Aorta (tissue), 5 donors: ENCODE results near the gene SNRNP25. TPM values are rescaled to one million over a fixed set of nuclear protein-coding genes. Genes with fewer than 3 reads are reported as not detected.

Experiments used
- ATAC-seq: fragments of 200-7000 bp; cut with Tn5 transposase; one replicate; pipeline ENCODE4 v1.9.1; 2022; ENCODE audit warnings: moderate library complexity; ENCODE audit not compliant: low FRiP score
- DNase-seq, 2 donors: peaks; one replicate each; pipeline ENCODE4 v3.0.0-alpha.2; 2020
- H3K27ac ChIP-seq, 2 donors: one replicate each; pipeline ENCODE4 v1.5.1; 2013; ENCODE audit warnings: low read length in 2 of 2, mild to moderate bottlenecking in 2 of 2, moderate library complexity in 2 of 2, control low read depth in 1 of 2, inconsistent platforms in 1 of 2, low read depth in 1 of 2
- H3K27me3 ChIP-seq, 2 donors: one replicate each; pipeline ENCODE4 v1.6.1; 2013; ENCODE audit warnings: control low read depth in 1 of 2, low read length in 1 of 2, mild to moderate bottlenecking in 1 of 2, moderate library complexity in 1 of 2; ENCODE audit not compliant: insufficient read depth in 2 of 2, control insufficient read depth in 1 of 2
- H3K36me3 ChIP-seq, 2 donors: one replicate each; pipeline ENCODE4 v1.6.1; 2013; ENCODE audit warnings: control low read depth in 1 of 2, low read length in 1 of 2, mild to moderate bottlenecking in 1 of 2; ENCODE audit not compliant: insufficient read depth in 2 of 2, control insufficient read depth in 1 of 2
- H3K4me1 ChIP-seq, 2 donors: one replicate each; pipeline ENCODE4 v1.6.1; 2013; ENCODE audit warnings: low read length in 2 of 2, control low read depth in 1 of 2, mild to moderate bottlenecking in 1 of 2, moderate library complexity in 1 of 2; ENCODE audit not compliant: insufficient read depth in 2 of 2, control insufficient read depth in 1 of 2
- H3K4me3 ChIP-seq, 2 donors: one replicate each; pipeline ENCODE4 v1.5.1; 2013; ENCODE audit warnings: low read length in 2 of 2, control low read depth in 1 of 2, mild to moderate bottlenecking in 1 of 2
- H3K9me3 ChIP-seq: one replicate; pipeline ENCODE4 v1.6.1; 2013; ENCODE audit warnings: mild to moderate bottlenecking, low read length; ENCODE audit not compliant: control insufficient read depth
- WGBS, 2 donors: extraction: QIAGEN DNeasy Blood & Tissue Kit; methylation state at CpG; one replicate each; pipeline ENCODE4 v1.1.7; 2013; 5-methylcytosine and 5-hydroxymethylcytosine counted together
- intact Hi-C, 2 donors: fragments of 100-400 bp; cut with DNase I; formaldehyde crosslinking; loops; one replicate each; pipeline versions ENCODE4 v1.14.2 to v1.15.0; 2022
- polyA plus RNA-seq, 2 donors: library from polyadenylated mRNA; stranded (reverse); fragments of 200-250 nt; gene quantifications; one replicate each; pipeline ENCODE4 v1.2.3, GENCODE V29; 2013
- total RNA-seq, 2 donors: library from RNA; stranded (reverse); fragmentation: NEBNext Ultra II Directional; extraction: Animal tissue kit (Norgen Biotek cat#: 25700); gene quantifications; one replicate each; pipeline ENCODE4 v1.2.1, GENCODE V29; 2021
- donor health status: healthy with polysubstance abuse.
- donor health status: Bipolar disorder and iron deficiency.
- donor health status: DM: no; HTN: no; CAD: no.
- donor health status: DM: no; HTN: no; CAD: no.
- donor health status: DM: yes; HTN: yes; CAD: no.

Gene SNRNP25
- total and polyA plus RNA-seq, 4 donors: 10.7 to 32.2 (median 14.8) TPM

- Histone ChIP-seq H3K4me1 (no peaks in the 10 kb centered on the region), H3K27ac (no peak overlapping the region), H3K36me3 (peaks cover 0 to 10% of the 10 kb centered on the region in 2 donors), H3K4me3 (no peak overlapping the region), H3K9me3 (no peaks in the 10 kb centered on the region), H3K27me3 (no peaks in the 10 kb centered on the region)
- DNase-seq (peak; percentile 88 to 95), ATAC-seq (peak; percentile 81)
- WGBS, 2 donors: 16 to 17% methylated on average over 17 of the region's 17 CpGs
- intact Hi-C loops: loop anchor here (1.0 kb wide), 2 partner anchors 31 to 32 kb away; no protein-coding TSS in a partner anchor
Observed at GRCh38 chr16:65745-66144, 12.1 kb downstream of the SNRNP25 start.

DNA sequence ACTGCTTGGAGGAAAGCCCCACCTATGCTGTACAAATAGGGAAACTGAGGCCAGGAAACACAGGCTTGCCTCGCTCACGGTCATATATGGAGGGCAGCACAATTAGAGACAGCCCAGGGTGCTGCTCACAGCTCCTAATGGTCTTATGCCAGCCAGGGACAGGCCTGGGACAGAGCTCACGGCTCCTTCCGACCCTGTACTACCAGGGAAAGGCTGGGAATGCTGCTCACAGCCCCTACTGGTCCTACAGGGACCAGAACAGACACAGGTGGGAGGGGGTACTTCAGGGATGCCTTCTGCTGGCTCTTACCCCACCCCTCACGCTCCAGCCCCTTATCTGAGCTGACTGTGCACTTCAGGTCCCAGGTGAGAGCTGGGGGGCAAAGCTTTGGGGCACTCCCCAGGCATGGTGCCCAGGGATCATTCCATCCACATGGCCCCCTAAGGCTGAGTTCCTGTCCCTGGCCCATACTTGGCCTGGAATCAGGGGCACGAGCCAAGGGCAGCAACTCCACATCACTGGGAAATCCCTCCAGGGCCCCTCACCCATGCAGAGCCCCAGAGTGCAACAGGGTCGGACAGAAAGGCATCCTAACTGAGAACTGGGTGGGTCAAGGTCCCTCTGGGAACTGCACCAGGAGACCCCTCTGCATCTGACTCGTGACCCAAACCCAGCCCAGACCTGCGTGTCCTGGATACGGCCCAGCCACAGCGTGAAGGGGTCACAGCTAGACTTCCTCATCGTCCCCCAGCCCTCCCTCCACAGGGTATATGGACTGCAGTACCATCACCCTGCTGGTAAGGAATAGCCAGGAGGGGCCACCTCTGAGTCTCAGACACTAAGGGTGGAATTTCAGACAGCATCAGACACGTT is 12.9 kb downstream of the SNRNP25 start:
- Histone ChIP-seq H3K4me1 (no peaks in the 10 kb centered on the region), H3K9me3 (no peaks in the 10 kb centered on the region), H3K27ac (no peak overlapping the region), H3K4me3 (no peak overlapping the region), H3K36me3 (peaks cover 0 to 10% of the 10 kb centered on the region in 2 donors), H3K27me3 (no peaks in the 10 kb centered on the region)
- no peak for ATAC-seq
- intact Hi-C loops: no loop called here
- WGBS, 2 donors: 44 to 51% methylated on average over 12 to 13 of the region's 13 CpGs
- DNase-seq: peak in 1 of 2 donors; percentile 44

- ATAC-seq (no peak), DNase-seq (peak in 1 of 2 donors; percentile 46)
- no peak overlapping the region for H3K27ac ChIP-seq
- intact Hi-C loops: no loop called here
- H3K36me3 ChIP-seq: peaks cover 0 to 7% of the 10 kb centered on the region in 2 donors
- H3K4me1 ChIP-seq: no peaks in the 10 kb centered on the region
- WGBS, 2 donors: 56 to 65% methylated on average over 10 of the region's 10 CpGs
- no peak overlapping the region for H3K4me3 ChIP-seq
- H3K27me3 ChIP-seq: no peaks in the 10 kb centered on the region
- no peaks in the 10 kb centered on the region for H3K9me3 ChIP-seq
Observed at GRCh38 chr16:67183-67791, 13.7 kb downstream of the SNRNP25 start.

GRCh38 chr16:67884-68789 is 14.5 kb downstream of the SNRNP25 start:
- intact Hi-C loops: no loop called here
- DNase-seq (peak in 1 of 2 donors; percentile 38), ATAC-seq (no peak)
- H3K27ac ChIP-seq: no peak overlapping the region
- no peaks in the 10 kb centered on the region for H3K4me1 ChIP-seq
- no peak overlapping the region for H3K4me3 ChIP-seq
- 72 to 77% methylated on average over 27 of the region's 27 CpGs for WGBS, 2 donors
- no peaks in the 10 kb centered on the region for H3K27me3 ChIP-seq
- H3K9me3 ChIP-seq: no peaks in the 10 kb centered on the region
- H3K36me3 ChIP-seq: peaks cover 0 to 7% of the 10 kb centered on the region in 2 donors

DNA sequence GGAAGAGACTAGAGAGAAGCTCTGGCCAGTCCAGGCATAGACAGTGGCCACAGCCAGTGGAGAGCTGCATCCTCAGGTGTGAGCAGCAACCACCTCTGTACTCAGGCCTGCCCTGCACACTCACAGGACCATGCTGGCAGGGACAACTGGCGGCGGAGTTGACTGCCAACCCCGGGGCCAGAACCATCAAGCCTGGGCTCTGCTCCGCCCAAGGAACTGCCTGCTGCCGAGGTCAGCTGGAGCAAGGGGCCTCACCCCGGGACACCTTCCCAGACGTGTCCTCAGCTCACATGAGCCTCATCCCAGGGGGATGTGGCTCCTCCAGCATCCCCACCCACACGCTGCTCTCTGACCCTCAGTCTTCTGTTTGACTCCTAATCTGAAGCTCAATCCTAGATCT is 15.6 kb downstream of the SNRNP25 start:
- no peak overlapping the region for H3K4me3 ChIP-seq
- H3K27me3 ChIP-seq: no peaks in the 10 kb centered on the region
- DNase-seq: no peak
- no peaks in the 10 kb centered on the region for H3K9me3 ChIP-seq
- no peaks in the 10 kb centered on the region for H3K4me1 ChIP-seq
- WGBS, 2 donors: 15 to 22% methylated on average over 8 of the region's 8 CpGs
- H3K36me3 ChIP-seq: peaks cover 0 to 2% of the 10 kb centered on the region in 2 donors
- no peak for ATAC-seq
- H3K27ac ChIP-seq: no peak overlapping the region
- intact Hi-C loops: no loop called here

GRCh38 chr16:71210-71539 is 17.5 kb downstream of the SNRNP25 start:
- H3K27ac ChIP-seq: no peak overlapping the region

DNA sequence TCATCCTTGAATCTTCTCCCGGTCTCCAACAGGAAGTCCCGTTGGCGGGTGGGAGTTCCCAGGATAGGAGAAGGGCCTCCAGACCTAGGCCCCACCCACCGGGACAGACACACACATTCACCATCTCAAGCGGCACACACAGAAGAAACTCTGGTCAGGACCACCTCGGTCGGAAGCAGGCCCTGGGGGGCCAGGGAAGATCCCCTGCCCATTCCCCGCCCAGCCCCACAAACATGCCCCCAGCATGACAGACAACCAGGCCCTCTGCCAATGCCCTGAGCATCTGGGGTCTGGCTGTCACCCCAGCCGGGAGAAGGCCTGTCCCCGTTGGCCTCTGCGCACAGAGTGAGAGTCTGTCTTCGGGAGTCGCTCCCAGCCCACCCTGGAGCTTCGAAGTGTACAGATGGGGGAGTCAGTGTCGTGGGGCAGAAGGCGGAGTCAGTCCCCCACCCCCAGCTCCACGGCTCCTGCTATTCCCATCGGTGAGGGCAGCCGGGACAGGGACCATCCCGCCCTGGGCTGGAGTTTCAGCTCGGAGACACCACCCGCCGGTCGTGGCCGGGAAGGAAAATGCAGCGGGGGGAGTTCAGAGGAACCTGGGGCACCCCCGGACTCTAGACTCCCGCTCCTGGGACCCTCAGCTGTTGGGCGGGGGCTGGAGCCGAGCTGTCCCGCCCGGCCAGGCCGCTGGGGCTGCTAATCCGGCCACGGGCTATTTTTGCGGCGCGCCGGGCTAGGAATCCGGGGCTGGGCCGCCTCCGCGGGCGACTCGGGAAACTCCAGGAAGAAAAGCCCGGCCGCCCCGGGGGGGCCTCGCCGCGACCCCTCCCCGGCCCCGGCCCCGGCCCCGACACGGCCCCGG is 18.1 kb downstream of the SNRNP25 start:
- WGBS, 2 donors: 0 to 2% methylated on average over 30 to 57 of the region's 57 CpGs
- Histone ChIP-seq H3K36me3 (no peaks in the 10 kb centered on the region), H3K4me1 (peaks cover 0 to 3% of the 10 kb centered on the region in 2 donors), H3K9me3 (no peaks in the 10 kb centered on the region), H3K27me3 (no peaks in the 10 kb centered on the region), H3K4me3 (peak overlapping the region; percentile 36 to 73), H3K27ac (peak overlapping the region in 1 of 2 donors; percentile 66)
- intact Hi-C loops: no loop called here
- DNase-seq: peak; percentile 83 to 89
- peak; percentile 55 for ATAC-seq

More at GRCh38 chr16:71210-71539, 17.5 kb downstream of the SNRNP25 start:
- Histone ChIP-seq H3K4me1 (no peaks in the 10 kb centered on the region), H3K27me3 (no peaks in the 10 kb centered on the region), H3K36me3 (no peaks in the 10 kb centered on the region), H3K4me3 (peak overlapping the region; percentile 36 to 73), H3K9me3 (no peaks in the 10 kb centered on the region)
- DNase-seq (no peak), ATAC-seq (no peak)
- 11 to 20% methylated on average over 5 of the region's 5 CpGs for WGBS, 2 donors
- intact Hi-C loops: no loop called here
